HEK293T (cell line): Measurements from ENCODE around the gene OR52R1.

Experiments used
- ARNT ChIP-seq: fragments of 450-650 bp; IDR thresholded peaks from 2 replicates; pipeline ENCODE4 v1.6.1; 2017; ENCODE audit warnings: mild to moderate bottlenecking
- BHLHE40 ChIP-seq: fragments of 450-650 bp; IDR thresholded peaks from 2 replicates; pipeline ENCODE4 v1.6.1; 2016; ENCODE audit warnings: mild to moderate bottlenecking, moderate library complexity, borderline replicate concordance
- FOXA1 ChIP-seq: fragments of 450-650 bp; IDR thresholded peaks from 2 replicates; pipeline ENCODE4 v1.6.1; 2016; ENCODE audit warnings: mild to moderate bottlenecking
- FOXK2 ChIP-seq: fragments of 450-650 bp; IDR thresholded peaks from 2 replicates; pipeline ENCODE4 v1.6.1; 2016; ENCODE audit warnings: mild to moderate bottlenecking
- FOXM1 ChIP-seq: fragments of 450-650 bp; IDR thresholded peaks from 2 replicates; pipeline ENCODE4 v1.6.1; 2017; ENCODE audit warnings: mild to moderate bottlenecking, borderline replicate concordance
- HDGF ChIP-seq: fragments of 450-650 bp; IDR thresholded peaks from 2 replicates; pipeline ENCODE4 v1.6.1; 2017; ENCODE audit warnings: antibody characterized with exemption, borderline replicate concordance
- L3MBTL2 ChIP-seq: fragments of 450-650 bp; conservative IDR thresholded peaks from 2 replicates; pipeline ENCODE4 v1.6.1; 2016; ENCODE audit warnings: mild to moderate bottlenecking
- PKNOX1 ChIP-seq: fragments of 450-650 bp; IDR thresholded peaks from 2 replicates; pipeline ENCODE4 v1.6.1; 2016
- SP1 ChIP-seq: fragments of 450-650 bp; IDR thresholded peaks from 2 replicates; pipeline ENCODE4 v1.6.1; 2017
- SUZ12 ChIP-seq: fragments of 450-650 bp; IDR thresholded peaks from 2 replicates; pipeline ENCODE4 v1.6.1; 2016; ENCODE audit warnings: mild to moderate bottlenecking
- TARDBP ChIP-seq: fragments of 450-650 bp; IDR thresholded peaks from 2 replicates; pipeline ENCODE4 v1.6.1; 2016

GRCh38 chr11:4782454-4782853, 21.7 kb downstream of the OR52R1 start:
- TF ChIP-seq PKNOX1 = no peak
- TF ChIP-seq FOXM1 = no peak
- TF ChIP-seq SUZ12 = no peak
- TF ChIP-seq L3MBTL2 = no peak
- TF ChIP-seq FOXK2 = no peak
- TF ChIP-seq BHLHE40 = no peak
- TF ChIP-seq FOXA1 = no peak
- TF ChIP-seq ARNT = no peak
- no peak for TF ChIP-seq TARDBP
- TF ChIP-seq SP1 = no peak
- no peak for TF ChIP-seq HDGF
